ENCODE data around the gene DYRK1B.
"Not testable (repeated sequence)": the region's sequence is repeated elsewhere in the genome, so short reads cannot be mapped to it uniquely, and the experiment has no call there.

Gene DYRK1B

GRCh38 chr19:39809368-39809767 is 24.6 kb downstream of the DYRK1B start:
- DNase-seq (ENCODE audit: low spot score), result no peak

DNA sequence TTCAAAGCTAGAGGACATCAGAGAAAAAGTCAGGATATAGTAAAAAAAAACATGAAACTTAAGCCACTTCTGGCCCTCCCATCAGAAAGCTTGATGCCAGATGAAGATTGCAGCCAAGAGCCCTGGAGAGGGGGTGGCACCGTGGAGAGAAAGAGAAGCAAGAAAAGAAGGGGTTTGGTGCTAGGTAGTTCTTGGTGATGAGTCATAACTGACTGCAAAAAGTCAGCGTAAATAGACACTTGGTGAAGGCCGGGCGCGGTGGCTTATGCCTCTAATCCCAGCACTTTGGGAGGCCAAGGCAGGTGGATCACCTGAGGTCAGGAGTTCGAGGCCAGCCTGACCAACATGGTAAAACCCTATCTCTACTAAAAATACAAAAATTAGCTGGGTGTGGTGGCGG is 25.3 kb downstream of the DYRK1B start:
- DNase-seq (ENCODE audit: low spot score), result not testable (repeated sequence)

DNA sequence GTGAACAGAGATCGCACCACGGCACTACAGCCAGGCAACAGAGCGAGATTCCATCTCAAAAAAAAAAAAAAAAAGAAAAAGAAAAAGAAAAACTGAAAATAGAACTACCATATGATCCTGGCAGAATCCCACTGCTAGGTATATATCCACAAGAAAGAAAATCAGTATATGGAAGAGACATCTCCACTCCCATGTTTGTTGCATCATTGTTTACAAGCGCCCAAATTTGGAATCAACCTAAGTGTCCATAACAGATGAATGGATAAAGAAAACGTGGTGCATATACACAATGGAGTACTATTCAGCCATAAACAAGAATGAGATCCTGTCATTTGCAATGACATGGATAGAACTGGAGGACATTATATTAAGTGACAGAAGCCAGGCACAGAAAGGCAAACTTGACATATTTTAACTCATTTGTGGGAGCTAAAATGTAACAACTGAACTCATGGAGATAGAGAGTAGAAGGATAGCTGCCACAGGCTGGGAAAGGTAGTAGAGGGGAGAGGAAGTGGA is 26.1 kb downstream of the DYRK1B start:
- no peak for DNase-seq (ENCODE audit: low spot score)

DNA sequence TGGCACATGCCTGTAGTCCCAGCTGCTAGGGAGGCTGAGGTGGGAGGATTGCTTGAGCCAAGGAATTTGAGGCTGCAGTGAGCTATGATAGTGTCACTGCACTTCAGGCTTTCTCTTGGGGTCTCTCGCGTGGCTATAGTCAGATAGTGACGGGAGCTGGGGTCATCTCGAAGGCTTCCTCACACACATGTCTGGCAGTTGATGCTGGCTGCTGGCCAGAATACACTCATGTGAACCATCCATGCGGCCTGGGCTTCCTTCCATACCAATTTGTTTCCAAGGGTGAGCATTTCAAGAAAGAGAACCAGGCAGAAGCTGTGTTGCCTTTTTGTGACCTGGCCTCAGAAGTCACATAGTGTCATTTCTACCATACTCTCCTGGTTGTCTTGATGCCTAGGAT is 28.9 kb downstream of the DYRK1B start:
- DNase-seq (ENCODE audit: low spot score), result no peak

DNA sequence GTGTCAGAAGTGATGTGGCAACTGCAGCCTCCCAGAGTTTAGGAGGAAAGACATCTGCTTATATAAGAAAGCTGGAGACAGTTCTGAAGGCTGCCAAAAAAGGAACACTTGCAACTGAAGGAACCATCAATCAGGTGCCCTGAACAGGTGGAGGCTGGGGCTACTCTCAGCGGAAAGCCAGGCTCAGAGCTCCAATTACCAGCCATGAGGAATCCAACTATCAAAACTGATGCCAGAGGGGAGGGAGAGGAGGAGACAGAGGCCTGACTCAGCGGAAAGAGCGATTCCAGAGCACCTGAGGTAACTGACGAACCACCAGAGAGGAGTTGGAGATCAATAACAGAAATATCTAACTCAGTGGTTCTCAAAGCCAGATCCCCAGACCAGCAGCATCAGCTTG is 31.0 kb downstream of the DYRK1B start:
- no peak for DNase-seq (ENCODE audit: low spot score)

DNA sequence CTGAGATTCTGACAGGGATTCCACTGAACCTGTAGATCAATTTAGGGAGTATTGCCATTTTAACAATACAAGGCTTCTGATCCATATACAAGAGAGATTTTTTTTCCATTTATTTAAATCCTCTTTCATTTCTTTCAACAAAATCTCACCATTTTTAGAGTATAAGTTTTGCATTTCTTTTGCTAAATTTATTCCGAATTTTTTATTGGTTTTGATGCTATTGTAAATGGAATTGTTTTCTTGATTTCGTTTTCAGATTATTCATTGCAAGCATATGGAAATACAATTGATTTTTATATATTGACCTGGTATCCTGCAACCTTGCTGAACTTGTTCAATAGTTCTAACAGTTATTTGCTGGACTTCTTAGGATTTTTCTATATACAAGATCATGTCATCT is 36.9 kb downstream of the DYRK1B start:
- no peak for DNase-seq (ENCODE audit: low spot score)

DNA sequence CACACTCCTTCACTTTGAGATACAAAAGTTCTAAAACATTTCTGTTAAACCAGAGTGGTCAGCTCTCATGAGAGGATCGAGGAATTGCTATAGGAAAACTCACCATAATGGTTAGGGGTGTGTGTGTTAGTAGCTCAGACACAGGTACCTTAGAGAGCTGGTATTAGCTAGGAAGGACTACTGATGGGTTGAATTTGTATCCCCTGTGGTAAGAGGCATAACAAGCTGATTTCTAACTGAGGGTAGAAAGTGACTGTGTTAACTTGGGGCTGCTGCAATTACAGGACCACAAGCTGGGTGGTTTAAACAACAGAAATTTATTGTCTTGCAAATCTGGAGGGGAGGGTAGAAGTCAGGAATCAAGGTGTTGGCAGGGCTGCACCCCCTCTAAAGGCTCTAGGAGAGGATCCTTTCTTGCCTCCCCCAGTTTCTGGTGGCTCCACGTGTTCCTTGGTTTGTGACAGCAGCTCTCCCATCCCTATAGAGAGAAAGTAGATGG is 37.9 kb downstream of the DYRK1B start:
- DNase-seq (ENCODE audit: low spot score), result peak; percentile 13

DNA sequence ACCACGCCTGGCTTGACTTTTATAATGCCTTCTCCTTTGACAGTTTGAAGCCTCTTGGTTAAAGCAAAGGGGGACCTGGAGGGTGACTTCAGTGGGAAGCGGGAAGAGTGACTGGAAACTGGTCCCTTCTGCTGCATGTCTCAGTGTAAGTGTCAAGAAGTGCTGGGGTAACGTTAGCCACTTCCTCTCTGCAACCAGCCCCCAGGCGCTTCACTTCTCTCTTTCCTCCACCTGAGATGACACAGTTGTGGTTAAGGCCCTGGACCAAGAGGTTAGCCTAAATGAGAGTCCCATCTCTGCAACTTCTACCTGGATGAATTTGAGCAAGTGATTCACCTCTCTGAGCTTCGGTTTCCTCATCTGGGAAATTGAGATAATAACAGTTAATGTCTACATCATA is 39.0 kb downstream of the DYRK1B start:
- no peak for DNase-seq (ENCODE audit: low spot score)

- peak; percentile 72 for DNase-seq (ENCODE audit: low spot score)
Measured at GRCh38 chr19:39792999-39793546, 40.9 kb downstream of the DYRK1B start.

DNA sequence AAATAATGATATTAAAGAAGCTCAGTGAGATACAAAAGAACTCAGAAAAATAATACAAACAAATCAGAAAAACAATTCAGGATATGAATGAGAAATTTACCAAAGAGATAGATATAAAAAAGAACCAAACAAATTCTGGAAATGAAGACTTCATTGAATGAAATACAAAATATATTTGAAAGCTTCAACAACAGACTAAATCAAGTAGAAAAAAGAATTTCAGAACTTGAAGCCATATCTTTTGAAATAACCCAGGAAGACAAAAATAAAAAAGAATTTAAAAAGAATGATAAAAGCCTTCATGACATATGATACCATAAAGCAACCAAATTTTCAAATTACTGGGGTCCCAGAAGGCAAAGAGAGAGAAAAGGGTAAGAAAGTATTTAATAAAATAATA is 45.7 kb downstream of the DYRK1B start:
- no peak for DNase-seq (ENCODE audit: low spot score)

GRCh38 chr19:39780894-39781293 is 53.1 kb downstream of the DYRK1B start:
- no peak for DNase-seq (ENCODE audit: low spot score)

GRCh38 chr19:39778763-39779162 is 55.2 kb downstream of the DYRK1B start, which contains the start of gene LEUTX:
LEUTX (plus strand) TSS chr19:39778854; CDS start chr19:39778921, 67 bp downstream.
- no peak for DNase-seq (ENCODE audit: low spot score)
